SK-N-SH (cell line): ENCODE results near the gene LIN37.

Source experiments
- CTCF ChIP-seq: fragments of 200-600 bp; sonication (generic); IDR thresholded peaks from 2 replicates; pipeline ENCODE4 v1.6.1; 2017; ENCODE audit warnings: antibody characterized with exemption, mild to moderate bottlenecking, moderate library complexity
- EP300 ChIP-seq, 2 experiments: IDR thresholded peaks; 2 replicates each; pipeline versions ENCODE4 v1.4.0 to v1.6.1; 2012; ENCODE audit warnings: borderline replicate concordance in 1 of 2, low read depth in 1 of 2, low read length in 1 of 2
- MAX ChIP-seq: IDR thresholded peaks from 2 replicates; pipeline ENCODE4 v1.4.0; 2012; ENCODE audit warnings: low read depth
- NRF1 ChIP-seq: IDR thresholded peaks from 2 replicates; pipeline ENCODE4 v1.6.1; 2012; ENCODE audit warnings: low read depth, mild to moderate bottlenecking, low read length
- POLR2AphosphoS5 ChIP-seq: IDR thresholded peaks from 2 replicates; pipeline ENCODE4 v1.6.1; 2012; ENCODE audit warnings: low read depth, low read length
- RCOR1 ChIP-seq: fragments of 150-350 bp; IDR thresholded peaks from 2 replicates; pipeline ENCODE4 v1.6.1; 2017; ENCODE audit warnings: antibody characterized with exemption, low read length
- TEAD4 ChIP-seq: IDR thresholded peaks from 2 replicates; pipeline ENCODE4 v1.4.0; 2012; ENCODE audit warnings: mild to moderate bottlenecking, borderline replicate concordance; ENCODE audit not compliant: insufficient read depth
- USF1 ChIP-seq: IDR thresholded peaks from 2 replicates; pipeline ENCODE4 v1.4.0; 2012; ENCODE audit warnings: low read depth, borderline replicate concordance
- USF2 ChIP-seq: fragments of 150-350 bp; IDR thresholded peaks from 2 replicates; pipeline ENCODE4 v1.6.1; 2017; ENCODE audit warnings: antibody characterized with exemption, low read length, low read depth, borderline replicate concordance

- no peak for TF ChIP-seq NRF1
- TF ChIP-seq CTCF: no peak
- TF ChIP-seq EP300 (IDR thresholded peaks at IDR 0.05; ENCODE audit: borderline replicate concordance in 1 of 2, low read depth in 1 of 2, low read length in 1 of 2): no peak
- TF ChIP-seq RCOR1: no peak
- no peak for TF ChIP-seq POLR2AphosphoS5
- TF ChIP-seq USF2: no peak
- no peak for TF ChIP-seq MAX
- TF ChIP-seq USF1: no peak
- TF ChIP-seq TEAD4: no peak
These were observed 24.8 kb downstream of the LIN37 start for GRCh38 chr19:35773020-35773806.
